Stimulated activated CD4-positive, alpha-beta T cell treated with anti-CD3 and anti-CD28 coated beads, Interleukin-4, amount 100 ng/mL, for 24 hours (primary cell): Measurements from ENCODE around the gene DNASE1L3.

Experiments used
- DNase-seq: peaks from one replicate; pipeline ENCODE4 v3.0.0-alpha.2; 2020

The DNASE1L3 gene

DNA sequence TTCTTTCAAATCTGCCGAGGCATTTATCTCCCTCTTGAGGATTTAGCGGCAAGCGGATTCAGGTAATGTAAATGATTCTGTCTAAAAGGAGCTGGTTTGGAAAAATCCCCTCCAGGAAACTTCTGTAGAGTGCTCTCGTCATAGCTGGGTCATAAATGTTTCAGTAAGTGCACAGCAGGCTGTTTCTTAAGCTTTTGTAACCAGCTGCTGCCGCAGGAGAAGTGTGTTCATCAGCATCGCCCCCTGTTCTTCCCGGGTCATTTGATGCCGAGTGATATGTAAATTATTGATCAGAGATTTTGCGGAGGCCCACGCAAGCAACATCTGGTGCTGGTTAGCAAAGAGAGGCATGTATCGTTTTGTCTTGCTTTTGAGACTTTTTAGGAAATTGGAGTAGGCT lies 53.1 kb downstream of the DNASE1L3 start:
- no peak for DNase-seq

- DNase-seq, result no peak
Measured at GRCh38 chr3:58155838-58156237, 54.9 kb downstream of the DNASE1L3 start.

GRCh38 chr3:58154626-58155449 lies 55.9 kb downstream of the DNASE1L3 start:
- DNase-seq, result no peak

DNA sequence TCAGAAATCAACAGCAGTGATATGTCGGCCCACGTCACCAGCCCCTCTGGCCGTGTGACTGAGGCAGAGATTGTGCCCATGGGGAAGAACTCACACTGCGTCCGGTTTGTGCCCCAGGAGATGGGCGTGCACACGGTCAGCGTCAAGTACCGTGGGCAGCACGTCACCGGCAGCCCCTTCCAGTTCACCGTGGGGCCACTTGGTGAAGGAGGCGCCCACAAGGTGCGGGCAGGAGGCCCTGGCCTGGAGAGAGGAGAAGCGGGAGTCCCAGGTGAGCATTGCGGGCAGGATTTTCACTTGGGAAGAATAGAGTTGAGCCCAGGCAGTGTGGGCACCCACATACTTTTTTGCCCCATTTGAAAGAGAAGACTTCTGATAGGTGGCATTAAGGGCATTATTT lies 57.4 kb downstream of the DNASE1L3 start:
- no peak for DNase-seq

DNA sequence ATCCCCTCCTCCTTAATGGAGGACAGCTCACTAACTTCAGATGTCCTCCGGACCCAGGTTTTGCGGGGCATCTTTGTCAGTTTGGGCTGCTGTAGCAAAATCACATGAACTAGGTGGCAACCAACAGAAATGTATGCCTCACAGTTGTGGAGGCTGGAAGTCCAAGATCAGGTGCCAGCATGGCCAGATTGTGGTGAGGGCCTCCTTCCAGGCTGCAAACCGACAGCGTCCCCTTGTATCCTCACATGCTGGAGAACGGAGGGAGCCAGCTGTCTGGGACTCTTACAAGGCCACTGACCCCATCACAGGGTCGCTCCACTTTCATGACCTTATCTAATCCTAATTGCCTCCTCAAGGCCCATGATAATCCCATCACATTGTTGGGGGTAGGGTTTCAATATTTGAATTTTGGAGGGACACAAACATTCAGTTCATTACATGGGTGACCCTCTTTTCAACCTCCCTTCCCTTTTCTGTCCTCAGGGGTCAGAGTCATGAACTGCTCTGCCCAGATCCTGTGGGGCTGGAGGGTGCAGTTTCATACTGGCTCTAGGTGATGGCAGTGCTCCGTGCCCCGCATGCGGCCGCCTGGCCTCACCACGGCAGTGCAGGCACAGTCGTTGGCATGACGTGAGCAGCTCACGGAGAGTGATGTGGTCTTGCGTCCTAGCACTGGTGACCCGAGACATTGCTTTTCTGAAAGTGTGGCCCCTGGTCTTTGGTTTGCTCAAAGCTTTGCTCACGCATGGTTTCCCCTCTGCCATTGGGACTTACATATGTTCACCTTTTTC lies 58.4 kb downstream of the DNASE1L3 start:
- DNase-seq, result no peak

DNA sequence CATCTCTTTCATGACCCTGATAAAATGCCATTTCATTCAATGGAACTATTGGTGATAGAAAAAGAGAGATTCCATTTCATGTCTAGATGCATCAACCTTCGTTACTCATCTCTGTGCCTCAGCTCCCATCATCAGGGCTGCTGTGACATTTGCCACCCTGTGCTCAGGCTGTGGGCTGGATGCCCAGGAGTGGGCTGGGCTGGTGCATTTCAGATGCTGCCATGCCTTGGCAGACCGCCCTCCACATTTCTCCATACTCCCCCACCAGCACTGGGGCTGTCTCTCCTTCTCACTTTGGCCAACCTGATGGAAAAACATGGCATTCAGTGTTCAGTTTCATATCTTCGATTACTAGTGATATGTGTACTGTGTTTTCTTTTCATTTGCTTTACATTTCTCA lies 59.1 kb downstream of the DNASE1L3 start:
- DNase-seq, result no peak

GRCh38 chr3:58150810-58151199 lies 60.0 kb downstream of the DNASE1L3 start:
- no peak for DNase-seq

GRCh38 chr3:58150130-58150809 lies 60.5 kb downstream of the DNASE1L3 start:
- DNase-seq, result no peak

- DNase-seq, result no peak
Measured at GRCh38 chr3:58148049-58148448, 62.7 kb downstream of the DNASE1L3 start.

- DNase-seq, result no peak
Measured at GRCh38 chr3:58144478-58145325, 66.1 kb downstream of the DNASE1L3 start.

DNA sequence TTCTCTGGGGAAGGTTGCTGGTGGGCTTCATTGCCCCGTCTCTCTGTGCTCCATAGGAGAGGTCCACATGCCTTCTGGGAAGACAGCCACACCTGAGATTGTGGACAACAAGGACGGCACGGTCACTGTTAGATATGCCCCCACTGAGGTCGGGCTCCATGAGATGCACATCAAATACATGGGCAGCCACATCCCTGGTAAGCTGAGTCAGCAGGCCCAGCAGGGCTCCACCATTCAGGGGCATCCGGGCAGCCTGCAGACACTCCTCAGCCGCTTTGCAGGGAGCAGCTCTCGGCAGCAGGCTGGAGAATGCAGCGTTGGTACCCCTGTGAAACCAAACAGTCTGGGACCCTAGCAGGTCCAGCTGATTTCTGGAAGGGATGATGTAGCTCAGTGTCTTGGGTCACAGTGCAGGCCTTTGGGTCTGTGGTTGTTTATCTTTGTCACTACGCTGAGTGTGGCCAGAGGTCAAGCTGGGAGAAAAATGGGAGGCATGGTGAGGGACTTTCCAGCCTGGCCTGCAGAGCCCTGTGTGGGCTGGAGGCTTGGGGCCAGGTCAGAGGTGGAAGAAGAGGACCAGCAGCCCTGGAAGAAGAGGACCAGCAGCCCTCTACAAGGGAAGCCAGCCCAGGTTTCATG lies 67.2 kb downstream of the DNASE1L3 start:
- DNase-seq, result no peak
